Esophagus muscularis mucosa (tissue), 3 donors: Measurements from ENCODE around the gene MAP3K15.

ENCODE experiments used
- POLR2A ChIP-seq: fragments of 450-650 bp; IDR thresholded peaks from one replicate; pipeline ENCODE4 v1.6.1; 2017; ENCODE audit warnings: antibody characterized with exemption, moderate library complexity, mild to moderate bottlenecking, low read depth
- POLR2AphosphoS5 ChIP-seq, 2 donors: sonication (generic); formaldehyde crosslinking; IDR thresholded peaks; one replicate each; pipeline ENCODE4 v1.6.1; 2017; ENCODE audit warnings: antibody characterized with exemption in 2 of 2
- TF ChIP-seq, protein P1 (sequence below), 3 experiments: fragments of 200-600 bp in 2 of 3; fragments of 450-650 bp in 1 of 3; sonication (generic) in 2 of 3; IDR thresholded peaks; one replicate each; pipeline ENCODE4 v1.5.1; 2017 to 2019; ENCODE audit warnings: antibody characterized with exemption in 3 of 3, mild to moderate bottlenecking in 2 of 3, moderate library complexity in 1 of 3

DNA sequence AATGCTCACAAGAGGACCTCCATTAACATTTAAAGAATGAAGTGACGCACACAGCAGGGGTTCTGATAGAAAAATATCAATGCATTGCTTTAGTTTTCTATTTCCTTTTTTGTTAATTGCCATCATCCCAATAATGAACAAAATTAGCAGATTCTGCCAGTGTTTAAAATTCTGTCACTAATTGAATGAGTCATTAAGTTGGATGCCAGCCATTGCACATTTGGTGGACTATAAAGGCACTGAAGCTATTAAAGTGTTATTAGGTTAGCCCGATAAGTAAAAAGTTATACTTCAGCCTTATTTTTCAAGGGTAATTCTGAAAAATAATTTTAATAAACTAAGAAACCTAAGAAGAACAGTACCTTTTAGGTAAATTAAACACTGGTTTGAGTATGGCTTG is 53.1 kb downstream of the MAP3K15 start:
- TF ChIP-seq POLR2A (no peak), POLR2AphosphoS5 (IDR thresholded peaks at IDR 0.05) (no peak)
- TF ChIP-seq, protein P1, sequence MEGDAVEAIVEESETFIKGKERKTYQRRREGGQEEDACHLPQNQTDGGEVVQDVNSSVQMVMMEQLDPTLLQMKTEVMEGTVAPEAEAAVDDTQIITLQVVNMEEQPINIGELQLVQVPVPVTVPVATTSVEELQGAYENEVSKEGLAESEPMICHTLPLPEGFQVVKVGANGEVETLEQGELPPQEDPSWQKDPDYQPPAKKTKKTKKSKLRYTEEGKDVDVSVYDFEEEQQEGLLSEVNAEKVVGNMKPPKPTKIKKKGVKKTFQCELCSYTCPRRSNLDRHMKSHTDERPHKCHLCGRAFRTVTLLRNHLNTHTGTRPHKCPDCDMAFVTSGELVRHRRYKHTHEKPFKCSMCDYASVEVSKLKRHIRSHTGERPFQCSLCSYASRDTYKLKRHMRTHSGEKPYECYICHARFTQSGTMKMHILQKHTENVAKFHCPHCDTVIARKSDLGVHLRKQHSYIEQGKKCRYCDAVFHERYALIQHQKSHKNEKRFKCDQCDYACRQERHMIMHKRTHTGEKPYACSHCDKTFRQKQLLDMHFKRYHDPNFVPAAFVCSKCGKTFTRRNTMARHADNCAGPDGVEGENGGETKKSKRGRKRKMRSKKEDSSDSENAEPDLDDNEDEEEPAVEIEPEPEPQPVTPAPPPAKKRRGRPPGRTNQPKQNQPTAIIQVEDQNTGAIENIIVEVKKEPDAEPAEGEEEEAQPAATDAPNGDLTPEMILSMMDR (IDR thresholded peaks at IDR 0.05), result no peak
